ENCODE data around the gene CDK19.

GRCh38 chr6:110710115-110710514 lies 105.2 kb downstream of the CDK19 start:
- TF ChIP-seq CTCF (IDR thresholded peaks at IDR 0.05; ENCODE audit: low read length) (no peak), EZH2phosphoT487 (IDR thresholded peaks at IDR 0.05; ENCODE audit: low read length) (no peak), EZH2 (optimal IDR thresholded peaks at IDR 0.05; ENCODE audit: low read depth, low read length) (no peak)

All from MM.1S (cell line).